ENCODE data around the gene SCLY. TPM values are rescaled to one million over a fixed set of nuclear protein-coding genes. Genes with fewer than 3 reads are reported as not detected.

SCLY gene
- total RNA-seq, 2 experiments from 2014 or later, result 59.2 to 60.5 TPM

DNA sequence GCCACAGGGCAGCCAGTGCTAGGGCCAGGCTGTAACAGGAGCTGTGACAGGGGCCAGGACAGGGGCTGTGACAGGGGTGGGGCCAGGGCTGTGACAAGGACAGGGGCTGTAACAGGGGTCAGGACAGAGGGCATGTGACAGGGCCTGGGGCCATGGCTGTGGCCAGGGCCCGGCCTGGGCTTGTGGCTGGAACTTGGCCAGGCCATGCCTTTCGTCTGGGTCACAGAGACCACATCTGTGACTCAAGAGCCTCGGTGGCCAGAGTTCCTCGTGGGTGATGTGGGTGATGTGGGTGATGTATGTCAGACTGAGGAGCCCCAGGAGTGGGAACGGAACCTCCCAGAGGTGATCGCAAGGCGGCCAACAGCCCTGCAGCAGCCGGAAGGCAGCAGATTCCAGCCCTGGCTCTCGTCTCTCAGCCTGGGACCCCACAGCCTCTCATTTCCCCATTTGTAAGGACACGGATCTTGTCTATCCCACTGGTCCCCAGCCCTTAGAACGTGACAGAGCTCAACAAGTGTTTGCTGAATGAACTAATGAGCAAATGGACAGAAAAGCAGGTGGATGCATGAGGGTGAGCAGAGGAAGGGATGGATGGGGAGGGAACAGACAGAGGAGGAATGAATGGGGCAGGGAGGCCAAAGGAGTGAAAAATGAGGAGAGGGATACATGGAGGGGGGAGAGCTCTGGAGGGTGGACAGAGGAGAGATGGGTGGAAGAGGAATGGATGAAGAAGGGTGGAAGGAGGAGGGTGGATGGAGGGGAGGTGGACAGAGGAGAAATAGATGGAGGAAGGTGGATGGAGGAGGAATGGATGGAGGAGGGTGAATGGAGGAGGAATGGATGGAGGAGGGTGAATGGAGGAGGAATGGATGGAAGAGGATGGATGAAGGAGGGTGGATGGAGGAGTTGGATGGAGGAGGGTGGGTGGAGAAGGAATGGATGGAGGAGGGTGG is 56.7 kb downstream of the SCLY start:
- no peak for DNase-seq
- H3K4me3 Mint-ChIP-seq, result no peak overlapping the region
- POLR2A ChIA-PET, result no interaction called here

DNA sequence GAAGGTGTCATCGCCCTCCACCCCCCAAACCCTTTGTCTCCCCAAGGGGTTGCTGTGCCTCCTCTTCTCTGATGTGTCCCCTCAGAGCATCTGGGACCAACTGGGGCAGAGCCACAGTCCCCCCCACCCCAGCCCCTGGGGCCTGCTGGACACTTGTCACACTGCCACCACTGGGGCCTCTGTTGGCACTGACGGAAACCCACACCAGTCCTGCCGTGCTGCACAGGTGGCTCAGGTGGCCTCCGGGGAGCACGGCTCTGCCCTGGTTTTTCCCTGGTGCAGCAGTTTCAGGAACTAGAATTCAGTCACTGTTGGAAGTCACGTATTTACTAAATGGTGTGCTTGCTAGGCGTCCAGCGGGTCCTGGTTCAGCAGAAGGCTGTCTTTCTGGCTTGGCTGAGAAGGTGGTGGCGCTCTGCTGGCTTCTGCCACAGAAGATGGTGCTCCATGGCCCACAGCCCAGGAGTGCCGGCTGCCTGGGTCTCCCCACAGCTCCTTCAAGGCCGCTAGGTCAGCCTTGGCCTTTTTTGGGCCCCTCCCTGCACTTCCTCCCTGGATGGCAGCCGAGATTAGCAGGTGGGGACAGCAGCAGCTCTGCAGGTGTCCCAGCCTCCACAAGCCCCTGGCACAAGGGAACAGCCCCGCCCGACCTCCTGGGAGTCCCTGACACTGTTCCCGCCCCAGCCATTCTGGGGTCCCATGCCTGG is 59.1 kb downstream of the SCLY start:
- no peaks in the 10 kb centered on the region for H3K4me1 Mint-ChIP-seq
- no peaks in the 10 kb centered on the region for H3K9me3 Mint-ChIP-seq (ENCODE audit: low read depth)
- no peak for DNase-seq
- CTCF ChIA-PET, result no interaction called here
- H3K4me3 Mint-ChIP-seq, result no peak overlapping the region
- POLR2A ChIA-PET, result no interaction called here
- no peak overlapping the region for H3K27ac Mint-ChIP-seq
- no peak for ATAC-seq
- intact Hi-C loops (cut with DNase I, micrococcal nuclease), result no loop called here
- H3K27me3 Mint-ChIP-seq, result peaks cover 6% of the 10 kb centered on the region
- no peaks in the 10 kb centered on the region for H3K36me3 Mint-ChIP-seq (ENCODE audit: low read depth)

More for the DNA sequence above, 56.7 kb downstream of the SCLY start:
- peaks cover 6% of the 10 kb centered on the region for H3K27me3 Mint-ChIP-seq
- ATAC-seq, result no peak
- CTCF ChIA-PET, result no interaction called here
- peaks cover 8% of the 10 kb centered on the region for H3K9me3 Mint-ChIP-seq (ENCODE audit: low read depth)
- H3K4me1 Mint-ChIP-seq, result no peaks in the 10 kb centered on the region
- H3K27ac Mint-ChIP-seq, result no peak overlapping the region
- H3K36me3 Mint-ChIP-seq (ENCODE audit: low read depth), result peaks cover 2% of the 10 kb centered on the region
- intact Hi-C loops (cut with DNase I, micrococcal nuclease), result no loop called here

DNA sequence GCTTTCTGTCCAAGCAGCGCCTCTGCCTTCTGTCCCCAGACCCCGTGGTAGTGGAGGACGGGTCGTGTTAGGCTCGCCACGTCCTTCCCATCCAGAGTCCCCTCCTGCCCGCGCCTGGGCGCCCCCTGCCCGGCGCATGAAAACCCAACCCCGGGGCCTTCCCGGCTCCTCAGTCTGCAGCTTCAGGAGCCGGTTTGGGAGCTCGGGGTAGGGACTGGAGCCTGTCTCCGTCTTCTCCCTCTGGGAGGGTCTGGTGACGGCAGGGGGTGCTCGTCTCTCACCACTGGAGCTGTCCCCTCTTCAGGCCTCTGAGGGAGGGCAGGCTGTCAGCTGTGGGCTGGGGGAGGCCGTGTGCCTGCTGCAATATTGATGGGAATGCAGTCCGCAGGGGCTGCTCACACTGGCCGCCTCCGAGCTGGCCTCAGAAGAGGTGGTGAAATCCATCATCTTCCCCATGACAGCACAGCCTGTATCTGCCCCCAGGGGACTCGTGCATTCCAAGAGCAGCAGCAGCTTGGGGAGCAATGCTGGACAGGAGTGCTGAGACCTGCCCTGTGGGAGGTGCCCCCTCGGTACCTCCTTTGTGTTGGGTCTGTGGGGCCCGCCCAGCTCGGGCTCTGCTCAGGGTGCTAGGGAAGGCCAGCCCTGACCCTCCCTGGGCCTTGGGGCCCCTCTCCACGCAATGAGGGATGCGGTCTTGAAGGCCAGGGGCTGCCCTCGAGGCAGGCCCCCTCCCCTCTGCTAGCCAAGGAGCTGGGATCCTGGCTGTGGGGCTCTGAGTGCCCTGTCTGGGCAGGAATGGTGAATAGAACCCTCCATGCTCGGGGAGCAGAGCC is 59.9 kb downstream of the SCLY start:
- ChIA-PET CTCF (interaction anchor here (0.6 kb wide), 1 partner anchor 284 kb away, joined by 3 read pairs; no protein-coding TSS in a partner anchor), POLR2A (no interaction called here)
- DNase-seq, result no peak
- peaks cover 6% of the 10 kb centered on the region for H3K27me3 Mint-ChIP-seq
- intact Hi-C loops (cut with DNase I, micrococcal nuclease), result no loop called here
- no peaks in the 10 kb centered on the region for H3K36me3 Mint-ChIP-seq (ENCODE audit: low read depth)
- H3K9me3 Mint-ChIP-seq (ENCODE audit: low read depth), result no peaks in the 10 kb centered on the region
- ATAC-seq, result no peak
- H3K27ac Mint-ChIP-seq, result no peak overlapping the region
- H3K4me3 Mint-ChIP-seq, result no peak overlapping the region
- no peaks in the 10 kb centered on the region for H3K4me1 Mint-ChIP-seq

DNA sequence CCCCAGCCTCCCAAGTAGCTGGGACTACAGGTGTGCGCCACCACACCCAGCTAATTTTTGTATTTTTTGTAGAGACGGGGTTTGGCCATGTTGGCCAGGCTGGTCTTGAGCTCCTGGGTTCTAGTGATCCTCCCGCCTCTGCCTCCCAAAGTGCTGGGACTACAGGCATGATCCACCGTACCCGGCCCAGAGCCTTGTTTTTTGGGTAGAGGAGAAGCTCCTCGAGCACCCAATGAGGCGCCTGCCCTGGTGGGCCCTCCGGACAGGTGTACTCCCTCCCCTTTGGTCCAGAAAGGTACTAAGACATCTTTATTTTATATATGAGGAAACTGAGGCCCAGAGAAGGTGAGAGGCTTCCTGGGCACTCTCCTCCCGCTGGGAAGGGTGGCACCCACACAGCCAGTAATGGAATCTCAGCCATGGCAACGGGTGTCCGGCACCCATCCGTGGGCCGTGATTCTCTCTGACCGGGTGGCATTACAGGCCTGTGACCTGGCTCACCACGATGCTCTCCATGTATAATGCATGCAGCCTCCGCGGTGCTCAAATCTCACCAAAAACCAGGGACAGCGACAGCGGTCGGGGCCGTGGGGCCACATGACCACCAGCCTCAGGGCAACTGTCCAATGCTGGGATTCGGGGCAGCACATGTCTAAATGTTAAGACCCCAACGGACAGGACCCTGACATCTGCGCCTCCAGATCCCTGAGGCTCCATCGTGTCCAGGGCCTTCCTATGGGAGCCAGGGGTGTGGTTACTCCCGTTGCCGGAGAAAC is 60.9 kb downstream of the SCLY start:
- CTCF ChIA-PET, result interaction anchor here (0.6 kb wide), 1 partner anchor 283 kb away, joined by 3 read pairs; no protein-coding TSS in a partner anchor
- intact Hi-C loops (cut with DNase I, micrococcal nuclease), result no loop called here
- Mint-ChIP-seq H3K27me3 (peaks cover 6% of the 10 kb centered on the region), H3K27ac (no peak overlapping the region), H3K4me3 (no peak overlapping the region), H3K36me3 (ENCODE audit: low read depth) (no peaks in the 10 kb centered on the region), H3K4me1 (no peaks in the 10 kb centered on the region), H3K9me3 (ENCODE audit: low read depth) (no peaks in the 10 kb centered on the region)
- DNase-seq (no peak), ATAC-seq (no peak)
- POLR2A ChIA-PET, result no interaction called here

DNA sequence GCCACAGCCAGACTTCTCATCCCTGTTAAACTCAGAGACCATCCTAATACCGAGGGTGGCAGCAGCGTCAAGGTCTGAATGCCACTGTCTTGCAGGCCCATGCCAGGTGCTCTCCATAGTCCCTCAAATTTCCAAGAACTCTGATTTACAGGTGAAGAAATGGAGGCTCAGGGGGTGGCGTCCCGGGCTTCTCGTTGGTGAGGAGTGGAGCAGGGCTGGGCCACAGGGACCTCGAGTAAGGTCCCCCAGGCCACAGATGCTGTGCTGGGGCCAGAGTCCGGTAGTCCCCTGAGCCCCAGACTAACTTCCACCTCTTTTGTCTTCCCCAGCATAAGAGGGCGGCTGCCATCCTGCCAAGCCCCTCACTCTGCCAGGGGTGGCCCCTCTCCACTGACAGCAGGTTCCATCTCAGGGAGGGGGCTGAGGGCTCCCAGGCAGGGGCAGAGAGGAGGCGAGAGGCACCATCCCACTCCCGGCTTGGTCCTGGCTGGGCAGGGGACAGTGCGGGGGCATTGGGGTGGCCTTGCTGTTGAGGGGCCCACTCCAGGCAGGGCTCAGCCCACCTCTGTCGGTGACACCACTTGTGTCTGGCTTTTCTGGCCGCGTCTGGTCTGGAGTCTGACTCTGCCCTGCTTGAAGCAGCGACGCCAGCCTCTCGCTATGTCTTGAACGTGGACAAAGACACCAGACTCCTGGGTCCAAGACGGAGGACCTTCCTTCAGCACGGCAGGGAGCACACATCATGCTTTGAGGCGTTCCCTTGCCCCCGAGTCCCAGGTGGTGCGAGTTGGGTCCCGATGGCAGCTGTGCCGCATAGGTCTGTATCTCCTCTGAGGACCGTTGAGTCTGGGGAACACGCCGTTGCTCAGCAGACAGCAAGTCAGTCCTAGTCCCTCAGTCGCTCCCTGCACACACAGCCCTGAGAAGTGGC is 61.8 kb downstream of the SCLY start:
- POLR2A ChIA-PET, result no interaction called here
- intact Hi-C loops (cut with DNase I, micrococcal nuclease), result no loop called here
- Mint-ChIP-seq H3K36me3 (ENCODE audit: low read depth) (no peaks in the 10 kb centered on the region), H3K4me3 (no peak overlapping the region), H3K4me1 (no peaks in the 10 kb centered on the region), H3K27ac (no peak overlapping the region), H3K9me3 (ENCODE audit: low read depth) (no peaks in the 10 kb centered on the region), H3K27me3 (peaks cover 5% of the 10 kb centered on the region)
- CTCF ChIA-PET, result interaction anchor here (0.7 kb wide), 1 partner anchor 94 kb away, joined by 3 read pairs; no protein-coding TSS in a partner anchor
- ATAC-seq (no peak), DNase-seq (no peak)

DNA sequence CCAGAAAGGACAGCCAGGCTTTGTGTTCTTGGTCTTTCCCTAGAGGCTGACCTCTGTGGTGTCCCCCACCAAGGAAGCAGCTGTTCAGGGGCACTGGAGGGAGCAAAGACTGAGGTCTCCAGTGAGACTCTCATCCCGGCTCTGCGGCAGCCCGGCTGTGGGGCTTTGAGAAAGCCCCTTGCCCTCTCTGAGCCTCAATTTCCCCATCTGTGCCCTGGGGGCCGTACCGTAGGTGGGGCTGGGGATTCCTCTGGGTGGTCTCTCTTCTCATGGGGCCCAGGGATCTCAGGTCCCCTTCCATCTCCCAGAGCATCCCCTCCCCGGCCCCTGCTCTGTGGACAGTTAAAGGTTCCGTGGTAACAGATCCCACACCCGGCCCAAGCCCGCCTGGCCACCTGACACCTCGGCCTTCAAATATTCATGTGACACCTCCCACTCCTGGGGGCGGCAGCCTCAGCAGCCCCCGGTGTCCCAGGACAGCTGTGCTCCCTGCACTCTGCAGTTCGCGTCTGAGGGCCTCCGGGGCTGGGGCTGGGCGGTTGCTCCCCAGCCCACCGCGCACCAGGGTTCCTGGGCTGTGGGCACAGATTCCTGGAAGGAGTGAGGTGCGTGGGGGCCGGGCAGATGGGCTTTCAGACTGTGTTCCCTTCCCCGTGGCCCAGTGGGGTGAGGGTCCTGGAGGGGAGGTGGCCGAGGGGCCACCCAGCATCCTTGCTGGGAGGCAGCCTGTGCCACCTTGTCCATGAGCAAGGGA is 62.6 kb downstream of the SCLY start:
- no peaks in the 10 kb centered on the region for H3K36me3 Mint-ChIP-seq (ENCODE audit: low read depth)

DNA sequence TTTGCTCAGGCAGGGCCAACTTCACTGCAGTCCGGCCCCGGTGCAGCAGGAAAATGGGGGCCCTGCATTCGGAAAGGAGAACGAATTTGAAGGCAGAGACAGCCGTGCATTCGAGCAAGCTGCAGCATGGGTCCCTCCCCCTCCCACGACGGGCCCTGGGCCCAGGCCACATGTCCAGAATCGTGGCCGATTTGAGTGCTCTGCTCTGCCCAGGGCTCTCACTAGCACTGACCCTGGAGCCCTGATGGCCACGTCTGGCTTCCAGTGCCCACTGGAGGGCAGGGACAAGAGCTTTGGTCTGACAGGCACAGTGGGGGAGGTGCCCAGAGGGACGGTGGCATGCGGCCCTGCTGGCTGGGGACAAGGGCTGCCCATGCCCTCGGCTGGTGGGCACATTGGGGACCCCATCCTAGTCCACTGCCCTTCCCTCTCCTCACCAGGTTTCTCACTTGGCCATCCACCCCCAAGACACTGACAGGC is 63.2 kb downstream of the SCLY start:
- Mint-ChIP-seq H3K9me3 (ENCODE audit: low read depth) (no peaks in the 10 kb centered on the region), H3K36me3 (ENCODE audit: low read depth) (no peaks in the 10 kb centered on the region), H3K4me3 (no peak overlapping the region), H3K27ac (no peak overlapping the region), H3K4me1 (no peaks in the 10 kb centered on the region), H3K27me3 (no peaks in the 10 kb centered on the region)
- POLR2A ChIA-PET, result no interaction called here
- DNase-seq, result no peak
- intact Hi-C loops (cut with DNase I, micrococcal nuclease), result no loop called here
- no peak for ATAC-seq
- CTCF ChIA-PET, result no interaction called here

More for the DNA sequence above, 62.6 kb downstream of the SCLY start:
- Mint-ChIP-seq H3K9me3 (ENCODE audit: low read depth) (no peaks in the 10 kb centered on the region), H3K4me1 (no peaks in the 10 kb centered on the region), H3K4me3 (no peak overlapping the region), H3K27ac (no peak overlapping the region), H3K27me3 (peaks cover 2% of the 10 kb centered on the region)
- ATAC-seq, result no peak
- CTCF ChIA-PET, result interaction anchor here (0.7 kb wide), 1 partner anchor 95 kb away, joined by 3 read pairs; no protein-coding TSS in a partner anchor
- DNase-seq, result no peak
- intact Hi-C loops (cut with DNase I, micrococcal nuclease), result no loop called here
- POLR2A ChIA-PET, result no interaction called here

DNA sequence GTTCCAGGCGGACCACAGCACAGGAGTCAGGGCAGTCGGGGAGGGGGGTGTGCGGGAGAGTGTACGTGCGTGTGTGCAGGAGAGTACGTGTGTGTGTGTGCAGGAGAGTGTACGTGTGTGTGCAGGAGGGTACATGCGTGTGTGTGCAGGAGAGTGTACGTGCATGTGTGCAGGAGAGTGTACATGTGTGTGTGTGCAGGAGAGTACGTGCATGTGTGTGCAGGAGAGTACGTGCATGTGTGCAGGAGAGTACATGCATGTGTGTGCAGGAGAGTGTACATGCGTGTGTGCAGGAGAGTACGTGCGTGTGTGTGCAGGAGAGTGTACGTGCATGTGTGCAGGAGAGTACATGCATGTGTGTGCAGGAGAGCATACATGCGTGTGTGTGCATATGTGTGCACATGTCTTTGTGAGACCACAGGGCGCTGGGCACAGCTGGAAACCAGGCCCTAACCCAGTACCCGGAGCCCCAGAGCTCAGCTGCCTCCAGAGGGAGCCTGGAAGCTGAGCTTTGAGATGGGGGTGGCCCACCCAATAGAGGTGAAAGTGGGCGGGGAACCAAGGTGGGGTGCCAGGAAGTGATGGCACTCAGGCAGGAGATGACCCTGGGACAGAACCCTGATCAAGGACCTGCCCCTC is 63.8 kb downstream of the SCLY start:
- Mint-ChIP-seq H3K9me3 (ENCODE audit: low read depth) (no peaks in the 10 kb centered on the region), H3K4me3 (no peak overlapping the region), H3K27me3 (no peaks in the 10 kb centered on the region), H3K36me3 (ENCODE audit: low read depth) (no peaks in the 10 kb centered on the region), H3K27ac (no peak overlapping the region), H3K4me1 (no peaks in the 10 kb centered on the region)
- ChIA-PET POLR2A (no interaction called here), CTCF (interaction anchor here (1.0 kb wide), 1 partner anchor 107 kb away, joined by 4 read pairs; no protein-coding TSS in a partner anchor)
- ATAC-seq (no peak), DNase-seq (no peak)
- intact Hi-C loops (cut with DNase I, micrococcal nuclease), result no loop called here

DNA sequence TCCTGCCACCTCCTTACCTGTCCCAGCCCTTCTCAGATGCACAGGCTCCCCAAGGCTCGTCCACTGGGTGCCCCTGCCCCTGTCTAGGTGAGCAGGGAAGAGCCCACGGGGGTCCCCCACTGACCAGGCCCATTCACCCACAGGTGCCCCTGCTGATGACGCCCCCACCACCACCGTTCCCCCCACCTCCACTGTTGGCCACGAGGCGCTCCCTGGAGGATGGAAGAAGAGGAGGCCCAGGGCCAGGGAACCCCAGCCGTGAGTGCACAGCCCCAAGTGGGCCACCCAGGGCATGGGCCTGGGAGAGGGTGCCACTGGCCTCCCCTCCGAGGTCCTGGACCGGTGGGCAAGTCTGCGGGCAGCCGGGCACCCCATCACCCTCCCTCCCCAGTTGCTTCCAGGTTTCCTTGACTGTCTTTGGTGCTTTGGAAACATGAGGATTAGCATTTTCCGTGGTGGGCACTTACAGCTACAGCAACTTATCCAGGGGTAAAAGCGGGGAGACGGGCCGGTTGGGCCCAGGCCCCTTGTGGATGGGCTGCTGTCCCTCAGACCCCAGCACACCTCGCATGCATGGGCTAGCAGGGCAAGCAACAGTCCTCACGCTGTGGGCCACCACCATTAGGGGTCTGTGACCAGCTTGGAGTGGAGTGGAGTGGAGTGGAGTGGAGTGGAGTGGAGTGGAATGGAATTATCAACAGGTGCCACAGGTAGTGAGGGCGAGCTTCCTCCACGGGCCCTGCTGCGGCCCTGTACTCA is 64.5 kb downstream of the SCLY start:
- POLR2A ChIA-PET, result no interaction called here

More for the DNA sequence above, 64.5 kb downstream of the SCLY start:
- Mint-ChIP-seq H3K9me3 (ENCODE audit: low read depth) (no peaks in the 10 kb centered on the region), H3K4me3 (no peak overlapping the region), H3K27me3 (no peaks in the 10 kb centered on the region), H3K36me3 (ENCODE audit: low read depth) (no peaks in the 10 kb centered on the region), H3K27ac (no peak overlapping the region), H3K4me1 (no peaks in the 10 kb centered on the region)
- intact Hi-C loops (cut with DNase I, micrococcal nuclease), result no loop called here
- CTCF ChIA-PET, result interaction anchor here (1.0 kb wide), 1 partner anchor 106 kb away, joined by 4 read pairs; no protein-coding TSS in a partner anchor
- ATAC-seq (no peak), DNase-seq (no peak)
